Ascending aorta (tissue), 2 donors: ENCODE data around the gene NMBR. TPM values are rescaled to one million over a fixed set of nuclear protein-coding genes. Genes with fewer than 3 reads are reported as not detected.

Experiments
- DNase-seq, 2 donors: peaks; one replicate each; pipeline ENCODE4 v3.0.0-alpha.2; 2019; ENCODE audit warnings: low spot score in 2 of 2
- H3K27ac ChIP-seq, 2 donors: fragments of 200-600 bp; sonication (generic); one replicate each; pipeline ENCODE4 v1.5.1; 2016 to 2017; ENCODE audit warnings: mild to moderate bottlenecking in 1 of 2
- H3K27me3 ChIP-seq: fragments of 200-600 bp; sonication (generic); one replicate; pipeline ENCODE4 v1.5.1; 2017
- H3K36me3 ChIP-seq, 2 donors: fragments of 200-600 bp; sonication (generic); one replicate each; pipeline ENCODE4 v1.5.1; 2016
- H3K4me1 ChIP-seq, 2 donors: fragments of 200-600 bp; sonication (generic); one replicate each; pipeline ENCODE4 v1.5.1; 2016 to 2017; ENCODE audit warnings: mild to moderate bottlenecking in 1 of 2
- H3K4me3 ChIP-seq, 2 donors: fragments of 200-600 bp; sonication (generic); one replicate each; pipeline ENCODE4 v1.5.1; 2016 to 2017; ENCODE audit warnings: mild to moderate bottlenecking in 1 of 2
- H3K9me3 ChIP-seq, 2 donors: fragments of 200-600 bp; sonication (generic); one replicate each; pipeline ENCODE4 v1.5.1; 2016
- CTCF ChIP-seq, 3 experiments: fragments of 200-600 bp in 2 of 3; fragments of 450-650 bp in 1 of 3; sonication (generic) in 2 of 3; IDR thresholded peaks; one replicate each; pipeline ENCODE4 v1.5.1; 2016 to 2019; ENCODE audit warnings: antibody characterized with exemption in 3 of 3, mild to moderate bottlenecking in 1 of 3, moderate library complexity in 1 of 3
- intact Hi-C: fragments of 100-400 bp; cut with DNase I; formaldehyde crosslinking; loops from one replicate; pipeline ENCODE4 v1.15.1; 2023
- total RNA-seq: library from RNA; depleted of rRNA; stranded (reverse); fragments of >200 nt; gene quantifications from one replicate; pipeline ENCODE4 v1.1.0, GENCODE V29; 2016

Gene NMBR
- total RNA-seq, 1 donor from 2014 or later = not detected

GRCh38 chr6:142048593-142048980 lies 98.3 kb downstream of the NMBR start:
- Histone ChIP-seq H3K27me3 (no peaks in the 10 kb centered on the region), H3K9me3 (peaks cover 0 to 9% of the 10 kb centered on the region in 2 donors), H3K36me3 (no peaks in the 10 kb centered on the region), H3K27ac (no peak overlapping the region), H3K4me3 (no peak overlapping the region), H3K4me1 (no peaks in the 10 kb centered on the region)
- intact Hi-C loops = no loop called here
- no peak for DNase-seq
- TF ChIP-seq CTCF (IDR thresholded peaks at IDR 0.05) = no peak

GRCh38 chr6:142047934-142048592 lies 98.9 kb downstream of the NMBR start:
- no peak overlapping the region for H3K4me3 ChIP-seq
- no peaks in the 10 kb centered on the region for H3K27me3 ChIP-seq
- no peaks in the 10 kb centered on the region for H3K36me3 ChIP-seq
- intact Hi-C loops = no loop called here
- peaks cover 0 to 9% of the 10 kb centered on the region in 2 donors for H3K9me3 ChIP-seq
- no peak overlapping the region for H3K27ac ChIP-seq
- DNase-seq = no peak
- no peak for TF ChIP-seq CTCF (IDR thresholded peaks at IDR 0.05)
- no peaks in the 10 kb centered on the region for H3K4me1 ChIP-seq

- no peak for DNase-seq
- intact Hi-C loops = no loop called here
- peak in 1 of 3 experiments; percentile 27 for TF ChIP-seq CTCF (IDR thresholded peaks at IDR 0.05)
- no peaks in the 10 kb centered on the region for H3K27me3 ChIP-seq
- H3K36me3 ChIP-seq = no peaks in the 10 kb centered on the region
- no peak overlapping the region for H3K4me3 ChIP-seq
- H3K27ac ChIP-seq = no peak overlapping the region
- peaks cover 0 to 2% of the 10 kb centered on the region in 2 donors for H3K9me3 ChIP-seq
- no peaks in the 10 kb centered on the region for H3K4me1 ChIP-seq
Observed at GRCh38 chr6:142045380-142046278, 101.3 kb downstream of the NMBR start.

- no peaks in the 10 kb centered on the region for H3K27me3 ChIP-seq
- no peaks in the 10 kb centered on the region for H3K9me3 ChIP-seq
- TF ChIP-seq CTCF (IDR thresholded peaks at IDR 0.05) = no peak
- H3K27ac ChIP-seq = no peak overlapping the region
- no peaks in the 10 kb centered on the region for H3K4me1 ChIP-seq
- H3K36me3 ChIP-seq = no peaks in the 10 kb centered on the region
- no peak for DNase-seq
- no peak overlapping the region for H3K4me3 ChIP-seq
- intact Hi-C loops = no loop called here
Observed at GRCh38 chr6:142035890-142036289, 111.0 kb downstream of the NMBR start.

- no peaks in the 10 kb centered on the region for H3K4me1 ChIP-seq
- H3K27me3 ChIP-seq = no peaks in the 10 kb centered on the region
- H3K4me3 ChIP-seq = no peak overlapping the region
- H3K36me3 ChIP-seq = no peaks in the 10 kb centered on the region
- H3K9me3 ChIP-seq = no peaks in the 10 kb centered on the region
- no peak for DNase-seq
- H3K27ac ChIP-seq = no peak overlapping the region
- intact Hi-C loops = no loop called here
- no peak for TF ChIP-seq CTCF (IDR thresholded peaks at IDR 0.05)
Observed at GRCh38 chr6:142031035-142031434, 115.9 kb downstream of the NMBR start.
